K562 (cell line): Measurements from ENCODE around the gene EIF4E. TPM values are rescaled to one million over a fixed set of nuclear protein-coding genes. Genes with fewer than 3 reads are reported as not detected.

Experiments
- ATAC-seq: fragments of 200-7000 bp; cut with Tn5 transposase; 3 replicates; pipeline ENCODE4 v1.9.1; 2020; ENCODE audit warnings: moderate library complexity
- BruUV-seq: library from RNA; stranded (reverse); fragments of 400-500 nt; replicated peaks from 2 replicates; lab custom pipeline; 2021; lab: Mats Ljungman, UMichigan
- CTCF ChIA-PET: fragments of 300-600 bp; formaldehyde crosslinking; extraction: SDS; loops from one replicate; lab custom pipeline; 2021; ENCODE audit warnings: low intra/inter-chr PET ratio; lab: Yijun Ruan, JAX
- POLR2A ChIA-PET: fragments of 300-600, 350-650 bp; sonication (Branson Sonifier 250); formaldehyde crosslinking; extraction: SDS; loops from one replicate; lab custom pipeline; 2021; ENCODE audit warnings: antibody characterized with exemption, inconsistent platforms; lab: Yijun Ruan, JAX
- DNase-seq, 4 experiments: peaks; one replicate each; pipeline versions ENCODE4 v3.0.0 to v3.0.0-alpha.2; 2011 to 2018; ENCODE audit warnings: low spot score in 3 of 4, mixed read lengths in 3 of 4; ENCODE audit errors: extremely low read depth in 1 of 4
- FAIRE-seq: peaks from 2 replicates; lab custom pipeline; 2011; peaks lifted over from hg19 to GRCh38; lab: Jason Lieb, UNC
- H2AFZ ChIP-seq: 2 replicates; pipeline ENCODE4 v1.6.0; 2011; ENCODE audit warnings: low read depth, low read length, control low read depth, inconsistent platforms
- H3K27ac ChIP-seq: fragments of 200-600 bp; 3 replicates; pipeline ENCODE4 v1.8.0; 2011; ENCODE audit warnings: low read depth, mild to moderate bottlenecking, control low read depth, inconsistent platforms, low read length, moderate library complexity, mixed read lengths; ENCODE audit errors: extremely low read depth
- H3K27me3 ChIP-seq, 2 experiments: fragments of 300-600 bp in 1 of 2; 2 replicates in 1 of 2; 3 replicates in 1 of 2; pipeline versions ENCODE4 v1.6.0 to v1.8.0; 2011; ENCODE audit warnings: inconsistent platforms in 2 of 2, low read length in 2 of 2, mild to moderate bottlenecking in 1 of 2, mixed read lengths in 1 of 2, moderate library complexity in 1 of 2; ENCODE audit not compliant: control insufficient read depth in 2 of 2, insufficient read depth in 2 of 2
- H3K36me3 ChIP-seq: fragments of 300-600 bp; 3 replicates; pipeline ENCODE4 v1.8.0; 2011; ENCODE audit warnings: mild to moderate bottlenecking, low read length, inconsistent platforms; ENCODE audit not compliant: control insufficient read depth, insufficient read depth
- H3K4me1 ChIP-seq, 2 experiments: fragments of 200-600 bp in 1 of 2; replicated peaks in 1 of 2; 2 replicates in 1 of 2; 3 replicates in 1 of 2; pipeline versions ENCODE4 v1.5.1 to v1.8.0; 2011; ENCODE audit warnings: inconsistent platforms in 2 of 2, low read length in 2 of 2, mild to moderate bottlenecking in 1 of 2, mixed read lengths in 1 of 2, moderate library complexity in 1 of 2; ENCODE audit not compliant: control insufficient read depth in 2 of 2, insufficient read depth in 2 of 2
- H3K4me2 ChIP-seq: 2 replicates; pipeline ENCODE4 v1.6.1; 2011; ENCODE audit warnings: low read length, control low read depth, inconsistent platforms, mixed read lengths; ENCODE audit not compliant: insufficient read depth
- H3K4me3 ChIP-seq: fragments of 200-600 bp; sonication (generic), shearing (Covaris generic); 2 replicates; pipeline ENCODE4 v1.5.1; 2016; ENCODE audit warnings: control low read depth, inconsistent platforms
- H3K79me2 ChIP-seq: fragments of 200-600 bp; 3 replicates; pipeline ENCODE4 v1.8.0; 2011; ENCODE audit warnings: low read length, inconsistent platforms; ENCODE audit not compliant: control insufficient read depth, insufficient read depth
- H3K9ac ChIP-seq, 2 experiments: 2 replicates each; pipeline versions ENCODE4 v1.6.0 to v1.6.1; 2011; ENCODE audit warnings: low read depth in 2 of 2, low read length in 2 of 2, control low read depth in 1 of 2, inconsistent platforms in 1 of 2, mild to moderate bottlenecking in 1 of 2, mixed read lengths in 1 of 2; ENCODE audit not compliant: insufficient read depth in 1 of 2
- H3K9me1 ChIP-seq: one replicate; pipeline ENCODE4 v1.6.0; 2011; ENCODE audit warnings: inconsistent platforms, mild to moderate bottlenecking, low read length, moderate library complexity; ENCODE audit not compliant: control insufficient read depth, insufficient read depth
- H3K9me3 ChIP-seq: replicated peaks from 2 replicates; pipeline ENCODE4 v1.5.1; 2011; ENCODE audit warnings: low read depth, low read length, inconsistent platforms; ENCODE audit not compliant: control insufficient read depth, insufficient read depth
- H4K20me1 ChIP-seq: replicated peaks from 2 replicates; pipeline ENCODE4 v1.6.1; 2011; ENCODE audit warnings: low read length, inconsistent platforms, mixed read lengths; ENCODE audit not compliant: control insufficient read depth, insufficient read depth
- CHD2 ChIP-seq: IDR thresholded peaks from 2 replicates; pipeline ENCODE4 v1.6.1; 2011; ENCODE audit warnings: low read depth, low read length
- ELF1 ChIP-seq: fragments of 200-800 bp; sonication (Bioruptor generic); IDR thresholded peaks from 2 replicates; pipeline ENCODE4 v1.6.1; 2016; ENCODE audit warnings: missing genetic modification characterization, missing compliant biosample characterization
- HDAC1 ChIP-seq, 2 experiments: fragments of 450-650 bp; IDR thresholded peaks; 2 replicates each; pipeline ENCODE4 v1.6.1; 2016 to 2017; ENCODE audit warnings: inconsistent platforms in 1 of 2, mild to moderate bottlenecking in 1 of 2, moderate library complexity in 1 of 2
- KAT2B ChIP-seq: IDR thresholded peaks from one replicate; pipeline ENCODE4 v1.6.1; 2012; ENCODE audit warnings: low read depth, mild to moderate bottlenecking, control low read depth, inconsistent platforms, low read length, moderate library complexity
- KDM1A ChIP-seq, 2 experiments: fragments of 450-650 bp; IDR thresholded peaks; 2 replicates each; pipeline ENCODE4 v1.6.1; 2016; ENCODE audit warnings: mild to moderate bottlenecking in 2 of 2
- MITF ChIP-seq: IDR thresholded peaks from 2 replicates; pipeline ENCODE4 v1.6.1; 2014; ENCODE audit warnings: antibody characterized with exemption
- NELFE ChIP-seq: IDR thresholded peaks from 2 replicates; pipeline ENCODE4 v1.6.1; 2011; ENCODE audit warnings: mild to moderate bottlenecking; ENCODE audit not compliant: insufficient read depth, insufficient read length
- SAFB2 ChIP-seq: fragments of 200-400 bp; formaldehyde crosslinking; IDR thresholded peaks from 2 replicates; pipeline ENCODE4 v1.6.1; 2018; ENCODE audit warnings: borderline replicate concordance, low read length, low read depth, moderate library complexity; ENCODE audit not compliant: severe bottlenecking
- ZNF398 ChIP-seq: fragments of 250-450 bp; sonication (Bioruptor Pico); IDR thresholded peaks from 2 replicates; pipeline ENCODE4 v1.8.0; 2021; ENCODE audit warnings: moderate library complexity, mild to moderate bottlenecking, inconsistent platforms
- WGBS: fragments of 100-300 bp; shearing (Covaris generic); methylation state at CpG from one replicate; pipeline ENCODE4 v1.1.6; 2016; ENCODE audit warnings: low coverage, mixed read lengths; ENCODE audit not compliant: insufficient coverage; ENCODE audit errors: missing lambda C conversion rate; 5-methylcytosine and 5-hydroxymethylcytosine counted together
- in situ Hi-C: fragments of 300-500 bp; cut with MboI; formaldehyde crosslinking; loops from 4 replicates; pipeline ENCODE4 v1.15.0; 2018; ENCODE audit warnings: inconsistent platforms, mixed read lengths
- intact Hi-C: fragments of 100-400 bp; cut with micrococcal nuclease; formaldehyde crosslinking; loops from 2 replicates; pipeline ENCODE4 v1.14.2; 2022
- polyA plus RNA-seq, 8 experiments: library from polyadenylated mRNA; depleted of rRNA in 4 of 8; stranded (reverse) in 5 of 8; unstranded in 3 of 8; fragments of >200 nt; fragmentation: Nextera tagmentation in 2 of 8; fragmentation: Illumina TruSeq in 1 of 8; extraction: Ambion mirVana in 2 of 8; extraction: Trizol in 1 of 8; gene quantifications; 2 replicates each; pipeline versions ENCODE4 v1.2.1 to v1.2.3, GENCODE V29; 2011 to 2014; ENCODE audit warnings: inconsistent platforms in 1 of 8, missing spikeins in 1 of 8
- total RNA-seq, 7 experiments: library from RNA; depleted of rRNA in 6 of 7; stranded (reverse); fragments of >200 nt in 6 of 7; fragmentation: Illumina TruSeq in 2 of 7; extraction: Trizol in 2 of 7; gene quantifications; 2 replicates each; pipeline versions ENCODE4 v1.2.1 to v1.2.3, GENCODE V29; 2011 to 2021; ENCODE audit warnings: low replicate concordance in 1 of 7
- TF ChIP-seq, protein P1 (sequence below): fragments of 450-650 bp; formaldehyde crosslinking; conservative IDR thresholded peaks from 2 replicates; pipeline ENCODE4 v1.4.0; 2022; ENCODE audit warnings: mild to moderate bottlenecking, missing genetic modification characterization
- TF ChIP-seq, protein P2 (sequence below): IDR thresholded peaks from 3 replicates; pipeline ENCODE4 v1.6.1; 2011; ENCODE audit warnings: borderline replicate concordance, mild to moderate bottlenecking, moderate library complexity; ENCODE audit not compliant: insufficient read length; ENCODE audit errors: extremely low read depth

EIF4E gene
- total and polyA plus RNA-seq, 9 of the 15 experiments (the other 6 are each of a cell fraction or from before 2014, with no cell fraction given): 164 to 489 (median 179) TPM

DNA sequence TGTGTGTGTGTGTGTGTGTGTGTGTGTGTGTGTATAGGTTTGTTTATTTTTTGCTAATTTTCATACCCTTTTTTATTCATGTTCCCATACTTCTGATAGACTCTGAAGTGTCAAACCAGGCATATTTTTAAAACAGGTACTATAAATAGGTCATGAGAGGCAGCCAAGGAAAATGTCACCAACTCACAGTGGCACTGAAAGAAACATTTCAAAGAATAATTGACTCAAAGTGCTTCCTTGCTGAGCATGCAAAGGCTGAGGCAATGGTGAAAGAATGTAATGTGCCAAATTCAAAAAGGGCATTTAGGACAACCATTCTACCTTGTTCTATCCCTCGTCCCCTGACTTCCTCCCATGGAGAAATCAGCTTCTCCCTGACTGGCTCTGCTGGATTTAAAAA is 95.5 kb downstream of the EIF4E start:
- BruUV-seq: no TSS peak
- H3K4me2 ChIP-seq: no peak overlapping the region
- no peaks in the 10 kb centered on the region for H3K27me3 ChIP-seq
- POLR2A ChIA-PET: no interaction called here
- ATAC-seq: no peak
- CTCF ChIA-PET: no interaction called here
- no peaks in the 10 kb centered on the region for H3K4me1 ChIP-seq
- H3K9ac ChIP-seq: no peak overlapping the region
- H3K36me3 ChIP-seq: no peaks in the 10 kb centered on the region
- H3K9me1 ChIP-seq: no peaks in the 10 kb centered on the region
- intact Hi-C loops (no loop called here), in situ Hi-C loops (no loop called here)
- no peaks in the 10 kb centered on the region for H3K79me2 ChIP-seq
- 50% methylated on average over 1 of the region's 1 CpG for WGBS
- no peak overlapping the region for H3K4me3 ChIP-seq
- no peak overlapping the region for H2AFZ ChIP-seq
- FAIRE-seq: no peak
- no peak overlapping the region for H3K27ac ChIP-seq
- no peak for DNase-seq
- H4K20me1 ChIP-seq: no peaks in the 10 kb centered on the region
- no peaks in the 10 kb centered on the region for H3K9me3 ChIP-seq
- TF ChIP-seq KDM1A (IDR thresholded peaks at IDR 0.05) (no peak), KAT2B (no peak), HDAC1 (IDR thresholded peaks at IDR 0.05) (no peak), CHD2 (no peak), SAFB2 (no peak), NELFE (no peak), ELF1 (tag) (no peak), MITF (no peak), ZNF398 (CRISPR knock-in tag) (no peak)
- TF ChIP-seq, protein P1, sequence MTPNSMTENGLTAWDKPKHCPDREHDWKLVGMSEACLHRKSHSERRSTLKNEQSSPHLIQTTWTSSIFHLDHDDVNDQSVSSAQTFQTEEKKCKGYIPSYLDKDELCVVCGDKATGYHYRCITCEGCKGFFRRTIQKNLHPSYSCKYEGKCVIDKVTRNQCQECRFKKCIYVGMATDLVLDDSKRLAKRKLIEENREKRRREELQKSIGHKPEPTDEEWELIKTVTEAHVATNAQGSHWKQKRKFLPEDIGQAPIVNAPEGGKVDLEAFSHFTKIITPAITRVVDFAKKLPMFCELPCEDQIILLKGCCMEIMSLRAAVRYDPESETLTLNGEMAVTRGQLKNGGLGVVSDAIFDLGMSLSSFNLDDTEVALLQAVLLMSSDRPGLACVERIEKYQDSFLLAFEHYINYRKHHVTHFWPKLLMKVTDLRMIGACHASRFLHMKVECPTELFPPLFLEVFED (CRISPR knock-in tag): no peak
- TF ChIP-seq, protein P2, sequence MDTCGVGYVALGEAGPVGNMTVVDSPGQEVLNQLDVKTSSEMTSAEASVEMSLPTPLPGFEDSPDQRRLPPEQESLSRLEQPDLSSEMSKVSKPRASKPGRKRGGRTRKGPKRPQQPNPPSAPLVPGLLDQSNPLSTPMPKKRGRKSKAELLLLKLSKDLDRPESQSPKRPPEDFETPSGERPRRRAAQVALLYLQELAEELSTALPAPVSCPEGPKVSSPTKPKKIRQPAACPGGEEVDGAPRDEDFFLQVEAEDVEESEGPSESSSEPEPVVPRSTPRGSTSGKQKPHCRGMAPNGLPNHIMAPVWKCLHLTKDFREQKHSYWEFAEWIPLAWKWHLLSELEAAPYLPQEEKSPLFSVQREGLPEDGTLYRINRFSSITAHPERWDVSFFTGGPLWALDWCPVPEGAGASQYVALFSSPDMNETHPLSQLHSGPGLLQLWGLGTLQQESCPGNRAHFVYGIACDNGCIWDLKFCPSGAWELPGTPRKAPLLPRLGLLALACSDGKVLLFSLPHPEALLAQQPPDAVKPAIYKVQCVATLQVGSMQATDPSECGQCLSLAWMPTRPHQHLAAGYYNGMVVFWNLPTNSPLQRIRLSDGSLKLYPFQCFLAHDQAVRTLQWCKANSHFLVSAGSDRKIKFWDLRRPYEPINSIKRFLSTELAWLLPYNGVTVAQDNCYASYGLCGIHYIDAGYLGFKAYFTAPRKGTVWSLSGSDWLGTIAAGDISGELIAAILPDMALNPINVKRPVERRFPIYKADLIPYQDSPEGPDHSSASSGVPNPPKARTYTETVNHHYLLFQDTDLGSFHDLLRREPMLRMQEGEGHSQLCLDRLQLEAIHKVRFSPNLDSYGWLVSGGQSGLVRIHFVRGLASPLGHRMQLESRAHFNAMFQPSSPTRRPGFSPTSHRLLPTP: no peak
